Activated B cell treated with CpG ODN at 0.5 μM for 24 hours (primary cell): ENCODE measurements around the gene CCDC122. TPM values are rescaled to one million over a fixed set of nuclear protein-coding genes. Genes with fewer than 3 reads are reported as not detected.

Experiments used
- ATAC-seq: fragments of 200-7000 bp; cut with Tn5 transposase; one replicate; pipeline ENCODE4 v1.10.0; 2021; ENCODE audit warnings: low read depth, mild to moderate bottlenecking, moderate library complexity
- CTCF ChIA-PET: fragments of 350-600 bp; sonication (Branson Sonifier 250); formaldehyde crosslinking; loops from one replicate; lab custom pipeline; 2021; ENCODE audit warnings: antibody characterized with exemption; lab: Charles Lee
- POLR2A ChIA-PET: fragments of 350-600 bp; sonication (Branson Sonifier 250); formaldehyde crosslinking; loops from one replicate; lab custom pipeline; 2021; ENCODE audit warnings: antibody characterized with exemption; lab: Charles Lee
- DNase-seq: peaks from one replicate; pipeline ENCODE4 v3.0.0; 2022
- H3K27ac Mint-ChIP-seq: one replicate; pipeline ENCODE4 v1.8.0; 2020; ENCODE audit warnings: mixed read lengths
- H3K27me3 Mint-ChIP-seq: one replicate; pipeline ENCODE4 v1.8.0; 2021; ENCODE audit warnings: mixed read lengths
- H3K36me3 Mint-ChIP-seq: one replicate; pipeline ENCODE4 v1.8.0; 2021; ENCODE audit warnings: low read depth, mixed read lengths
- H3K4me1 Mint-ChIP-seq: one replicate; pipeline ENCODE4 v1.8.0; 2021; ENCODE audit warnings: mixed read lengths
- H3K4me3 Mint-ChIP-seq: one replicate; pipeline ENCODE4 v1.8.0; 2020; ENCODE audit warnings: mild to moderate bottlenecking, mixed read lengths
- H3K9me3 Mint-ChIP-seq: one replicate; pipeline ENCODE4 v1.8.0; 2020; ENCODE audit warnings: mixed read lengths
- CTCF ChIP-seq: fragments of 200-600 bp; IDR thresholded peaks from one replicate; pipeline ENCODE4 v1.8.0; 2022; ENCODE audit warnings: antibody characterized with exemption, mild to moderate bottlenecking
- intact Hi-C: fragments of 100-400 bp; cut with micrococcal nuclease; formaldehyde crosslinking; loops from one replicate; pipeline ENCODE4 v1.15.1; 2024
- total RNA-seq: library from RNA; stranded (reverse); gene quantifications from 2 replicates; pipeline ENCODE4 v1.2.3, GENCODE V29; 2022

The CCDC122 gene
- total RNA-seq, 1 donor from 2014 or later, result 7.1 TPM

DNA sequence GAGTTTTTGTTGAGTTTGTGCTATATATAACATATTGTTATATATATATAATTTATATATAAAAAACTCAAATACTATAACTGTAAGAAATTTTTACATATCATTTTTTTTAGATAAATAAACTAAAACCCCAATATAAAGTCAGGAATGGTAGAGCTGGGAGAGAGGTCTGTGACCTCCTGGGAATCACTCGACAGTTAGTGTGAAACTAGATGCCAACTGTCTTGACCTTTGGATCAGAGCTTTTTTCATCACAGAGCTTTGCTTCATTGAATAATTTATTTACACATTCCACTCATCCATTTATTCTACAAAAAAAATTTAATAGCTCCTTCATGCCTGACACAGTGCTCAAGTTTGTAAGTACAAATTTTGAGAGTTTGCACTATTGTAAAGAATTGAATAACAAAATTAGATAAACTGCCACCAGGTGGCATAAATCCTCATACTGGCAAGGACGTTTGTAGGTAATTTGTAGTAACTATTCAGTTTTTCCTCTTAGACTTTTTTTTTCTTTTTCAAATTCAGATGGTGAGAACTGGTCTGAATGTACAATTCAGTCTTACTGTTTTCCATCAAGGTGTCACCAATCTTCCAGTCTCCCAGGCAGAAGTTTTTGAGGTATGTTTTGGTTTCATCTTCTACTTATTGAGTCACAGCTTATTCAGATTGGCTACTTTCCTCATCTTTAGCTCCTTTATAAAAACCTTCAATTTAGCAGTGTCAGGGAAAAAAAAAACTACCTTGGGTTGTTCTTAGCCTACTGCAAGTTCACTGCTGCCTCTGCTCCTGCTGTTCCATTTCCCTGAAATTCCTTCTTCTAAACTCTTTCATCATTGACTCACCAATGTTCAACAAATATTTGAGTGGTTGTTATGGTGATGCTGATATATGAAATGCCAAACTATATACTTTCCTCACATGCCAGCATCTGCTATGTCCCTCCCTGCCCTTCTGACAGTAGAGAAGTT is 28.9 kb upstream of the CCDC122 start:
- POLR2A ChIA-PET, result no interaction called here
- H3K27ac Mint-ChIP-seq, result no peak overlapping the region
- no peaks in the 10 kb centered on the region for H3K36me3 Mint-ChIP-seq
- intact Hi-C loops, result loop anchor here (1.0 to 10.0 kb wide), 6 partner anchors 24 to 666 kb away; partner anchors contain the start of gene TSC22D1
- no peaks in the 10 kb centered on the region for H3K9me3 Mint-ChIP-seq
- ATAC-seq (no peak), DNase-seq (no peak)
- peak; percentile 38 for TF ChIP-seq CTCF
- peaks cover 25% of the 10 kb centered on the region for H3K27me3 Mint-ChIP-seq
- H3K4me3 Mint-ChIP-seq, result no peak overlapping the region
- CTCF ChIA-PET, result interaction anchor here (0.7 to 4.9 kb wide), 16 partner anchors 8 to 575 kb away, joined by 3 to 103 read pairs (median 4); no protein-coding TSS in a partner anchor
- no peaks in the 10 kb centered on the region for H3K4me1 Mint-ChIP-seq

DNA sequence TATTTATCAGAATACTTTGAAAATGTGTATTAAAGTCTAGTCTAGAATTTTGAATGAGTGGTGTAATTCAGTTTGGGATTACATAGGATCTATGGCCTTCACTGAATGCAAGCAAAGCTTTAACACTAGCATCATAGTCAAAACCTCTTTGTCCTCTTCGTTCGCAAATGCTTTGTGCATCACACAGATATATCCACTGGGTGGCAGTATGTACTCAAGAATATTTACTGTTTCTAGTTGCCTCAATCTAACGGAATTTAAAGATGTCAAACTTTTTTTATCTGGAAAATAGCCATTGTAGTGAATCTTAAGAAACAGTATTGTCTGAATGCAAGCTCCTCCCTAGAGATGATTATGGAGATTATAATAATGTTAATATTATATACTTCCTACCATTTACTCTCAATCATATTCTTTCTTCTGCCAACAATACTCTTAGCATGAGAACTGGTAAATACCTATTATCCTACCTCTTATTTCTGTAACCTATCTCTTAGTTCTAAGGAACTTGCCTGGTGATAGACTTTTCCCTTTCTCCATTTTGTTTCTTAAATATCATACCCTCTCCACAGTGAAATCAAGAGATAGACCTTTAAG is 26.0 kb upstream of the CCDC122 start:
- ATAC-seq (peak; percentile 77), DNase-seq (no peak)
- Mint-ChIP-seq H3K27ac (no peak overlapping the region), H3K36me3 (no peaks in the 10 kb centered on the region), H3K9me3 (no peaks in the 10 kb centered on the region), H3K27me3 (peaks cover 14% of the 10 kb centered on the region), H3K4me1 (no peaks in the 10 kb centered on the region), H3K4me3 (no peak overlapping the region)
- TF ChIP-seq CTCF, result peak; percentile 72
- ChIA-PET CTCF (interaction anchor here (0.7 to 5.9 kb wide), 7 partner anchors 143 to 1063 kb away, joined by 3 to 58 read pairs (median 4); no protein-coding TSS in a partner anchor), POLR2A (no interaction called here)
- intact Hi-C loops, result loop anchor here (1.0 to 10.0 kb wide), 9 partner anchors 57 to 1403 kb away; partner anchors contain the start of gene TSC22D1

DNA sequence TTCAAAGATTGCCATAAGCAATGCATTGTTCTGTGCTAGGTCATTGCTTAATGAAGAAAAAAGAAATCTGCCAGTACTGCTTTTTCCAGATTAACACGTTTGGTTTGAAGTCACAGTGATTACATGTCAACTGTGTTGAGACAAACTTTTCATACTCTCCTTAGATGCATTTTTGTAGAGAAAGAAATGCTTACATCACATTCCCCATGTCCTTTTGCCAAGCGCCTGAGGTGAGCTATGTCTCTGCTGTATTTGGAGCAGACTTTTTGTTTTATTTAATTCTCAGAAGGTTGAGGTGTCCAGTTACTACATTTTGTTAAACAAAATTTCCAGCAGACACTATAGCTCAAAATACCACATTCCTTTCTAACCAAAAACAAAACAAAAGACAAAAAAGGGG is 16.4 kb upstream of the CCDC122 start:
- ATAC-seq (no peak), DNase-seq (no peak)
- no peak for TF ChIP-seq CTCF
- Mint-ChIP-seq H3K4me1 (no peaks in the 10 kb centered on the region), H3K27me3 (no peaks in the 10 kb centered on the region), H3K27ac (no peak overlapping the region), H3K36me3 (peaks cover 5% of the 10 kb centered on the region), H3K4me3 (no peak overlapping the region), H3K9me3 (no peaks in the 10 kb centered on the region)
- ChIA-PET POLR2A (interaction anchor here (0.6 kb wide), 1 partner anchor 1051 kb away, joined by 5 read pairs; no protein-coding TSS in a partner anchor), CTCF (interaction anchor here (1.6 kb wide), 1 partner anchor 545 kb away, joined by 3 read pairs; no protein-coding TSS in a partner anchor)
- intact Hi-C loops, result no loop called here

GRCh38 chr13:43894438-43894837 is 14.9 kb upstream of the CCDC122 start:
- CTCF ChIA-PET, result interaction anchor here (1.0 kb wide), 1 partner anchor 21 kb away, joined by 3 read pairs; no protein-coding TSS in a partner anchor
- Mint-ChIP-seq H3K9me3 (no peaks in the 10 kb centered on the region), H3K27ac (no peak overlapping the region), H3K36me3 (peaks cover 13% of the 10 kb centered on the region), H3K4me1 (no peaks in the 10 kb centered on the region), H3K4me3 (no peak overlapping the region), H3K27me3 (no peaks in the 10 kb centered on the region)
- no peak for DNase-seq
- TF ChIP-seq CTCF, result no peak
- POLR2A ChIA-PET, result no interaction called here
- no peak for ATAC-seq
- intact Hi-C loops, result no loop called here

- no peak for TF ChIP-seq CTCF
- ATAC-seq (no peak), DNase-seq (no peak)
- Mint-ChIP-seq H3K36me3 (peaks cover 9% of the 10 kb centered on the region), H3K27me3 (no peaks in the 10 kb centered on the region), H3K27ac (no peak overlapping the region), H3K9me3 (no peaks in the 10 kb centered on the region), H3K4me1 (peaks cover 9% of the 10 kb centered on the region), H3K4me3 (no peak overlapping the region)
- ChIA-PET POLR2A (no interaction called here), CTCF (no interaction called here)
- intact Hi-C loops, result no loop called here
Observed at GRCh38 chr13:43884222-43884621, 4.7 kb upstream of the CCDC122 start.
